Left hindlimb (tissue), 1 donor: Measurements from ENCODE around the gene TIMM50.
"Not testable (repeated sequence)": the region's sequence is repeated elsewhere in the genome, so short reads cannot be mapped to it uniquely, and the experiment has no call there.

ENCODE experiments used
- DNase-seq: peaks from one replicate; pipeline ENCODE4 v3.0.0-alpha.2; 2018

The TIMM50 gene

DNA sequence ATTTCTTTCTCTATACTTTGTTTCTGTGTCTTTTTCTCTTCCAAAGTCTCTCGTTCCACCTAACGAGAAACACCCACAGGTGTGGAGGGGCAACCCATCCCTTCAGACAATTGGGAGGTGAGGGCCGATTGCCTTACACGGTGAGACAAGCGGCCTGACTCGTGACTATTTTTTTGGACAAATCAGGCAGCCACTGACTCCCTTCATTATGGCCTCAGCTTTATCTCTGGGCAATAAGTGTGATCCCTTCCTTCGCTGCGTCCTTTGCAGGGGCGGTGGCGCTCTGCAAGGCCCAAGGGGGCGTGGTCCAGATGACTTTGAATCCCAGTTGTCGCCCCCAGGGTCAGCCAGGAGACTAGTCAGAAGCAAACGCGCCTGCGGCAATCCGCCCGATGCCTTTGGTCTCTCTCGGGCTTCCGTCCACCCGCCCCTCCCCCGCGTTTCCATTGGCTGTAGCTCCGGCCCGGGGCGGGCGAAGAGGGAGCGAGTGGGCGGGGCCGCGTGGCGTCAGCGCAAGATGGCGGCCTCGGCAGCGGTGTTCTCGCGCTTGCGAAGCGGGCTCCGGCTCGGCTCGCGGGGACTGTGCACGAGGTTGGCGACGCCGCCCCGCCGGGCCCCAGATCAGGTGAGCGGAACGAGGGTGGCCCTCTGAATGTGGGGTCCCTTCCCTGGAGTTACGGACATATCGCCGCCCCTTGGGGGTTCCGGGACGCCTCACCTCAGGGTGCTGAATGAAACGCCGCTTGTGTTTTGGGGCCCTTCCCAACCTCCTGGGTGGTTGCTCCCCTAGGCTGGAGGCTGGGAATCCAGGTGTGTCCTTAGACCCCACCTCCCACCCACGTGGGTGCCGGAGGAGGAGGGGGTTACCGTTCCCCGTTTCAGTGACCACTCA, at the start of gene TIMM50:
Gene TIMM50 (plus strand): TSS at position 502 of the 892 bp plus-strand sequence. CDS start 16 bp downstream, at position 518.
- DNase-seq: peak; percentile 97

DNA sequence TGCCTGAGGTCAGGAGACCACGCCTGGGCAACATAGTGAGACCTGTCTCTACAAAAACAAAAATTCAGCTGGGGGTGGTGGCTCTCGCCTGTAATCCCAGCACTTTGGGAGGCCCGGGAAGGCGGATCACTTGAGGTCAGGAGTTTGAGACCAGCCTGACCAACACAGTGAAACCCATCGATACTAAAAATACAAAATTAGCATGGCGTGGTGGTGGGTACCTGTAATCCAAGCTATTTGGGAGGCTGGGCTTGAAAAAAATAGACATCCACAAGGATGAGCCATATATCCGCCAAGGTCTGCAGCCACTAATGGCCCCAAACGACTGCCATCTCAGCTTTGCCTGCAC, 48.0 kb upstream of the TIMM50 start:
- DNase-seq: no peak

DNA sequence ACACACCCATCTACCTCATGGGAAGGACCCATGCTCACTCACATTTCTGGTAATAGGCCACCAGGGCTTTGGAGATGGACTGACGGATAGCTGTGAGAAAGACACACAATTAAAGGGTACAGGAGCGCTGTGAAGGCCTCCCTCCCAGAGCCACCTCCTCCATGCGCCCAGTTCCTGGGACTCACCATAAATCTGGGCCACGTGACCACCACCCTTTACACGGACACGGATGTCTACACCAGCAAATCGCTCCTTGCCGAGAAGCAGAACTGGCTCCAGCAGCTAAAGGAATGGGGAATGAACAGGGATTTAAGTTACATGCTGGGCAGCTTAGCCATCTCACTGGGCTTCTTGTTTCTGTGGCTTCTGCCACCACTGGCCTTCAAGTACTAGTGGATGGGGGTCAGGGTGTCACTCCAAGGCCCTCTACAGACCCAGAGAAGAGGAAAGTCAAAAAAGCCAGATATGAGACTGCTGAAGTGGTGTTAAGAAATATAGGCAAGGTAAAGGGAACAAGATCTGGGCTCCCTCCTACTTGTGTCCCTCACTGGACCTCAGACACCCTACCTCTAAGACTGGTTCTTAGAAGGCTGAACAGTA, 47.1 kb upstream of the TIMM50 start:
- no peak for DNase-seq

DNA sequence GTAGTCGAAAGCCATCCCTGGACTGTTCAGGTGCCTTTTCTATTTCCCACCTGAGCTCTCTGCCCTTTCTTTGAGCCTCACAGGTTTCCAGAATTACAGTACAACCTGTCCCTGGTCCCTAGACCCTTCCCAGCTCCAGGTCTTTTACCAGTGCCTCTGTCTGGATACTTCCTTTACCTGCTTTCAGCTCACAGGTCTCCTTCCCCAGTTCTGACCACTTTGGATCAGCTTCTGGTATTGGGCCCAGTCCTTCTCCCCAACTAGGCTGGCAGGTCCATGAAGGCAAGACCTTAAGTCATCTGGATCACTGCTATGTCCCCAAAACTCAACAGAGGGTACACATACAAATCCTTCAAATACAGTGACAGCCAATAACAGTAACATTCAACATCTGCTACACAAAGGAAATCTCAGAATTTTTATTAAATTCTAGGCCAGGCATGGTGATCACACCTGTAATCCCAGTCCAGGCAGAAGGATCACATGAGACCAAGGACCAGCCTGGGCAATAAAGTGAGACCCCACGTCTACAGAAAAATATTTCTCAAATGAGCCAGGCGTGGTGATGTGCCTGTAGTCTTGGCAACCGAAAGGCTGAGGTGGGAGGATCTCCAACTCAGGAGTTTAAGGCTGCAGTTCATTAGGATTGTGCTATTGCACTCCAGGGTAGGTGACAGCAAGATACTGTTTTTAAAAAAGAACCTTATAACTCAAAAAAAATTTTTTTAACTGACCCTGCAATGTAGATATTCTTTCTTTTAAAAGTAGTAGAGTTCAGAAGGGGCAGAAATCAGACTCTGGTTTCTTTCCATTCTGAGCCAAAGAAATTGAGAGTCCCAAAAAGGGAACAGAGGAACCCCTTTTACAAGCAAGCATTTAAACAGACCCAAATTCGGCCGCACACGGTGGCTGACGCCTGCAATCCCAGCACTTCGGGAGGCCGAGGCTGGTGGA, 46.2 kb upstream of the TIMM50 start:
- no peak for DNase-seq

DNA sequence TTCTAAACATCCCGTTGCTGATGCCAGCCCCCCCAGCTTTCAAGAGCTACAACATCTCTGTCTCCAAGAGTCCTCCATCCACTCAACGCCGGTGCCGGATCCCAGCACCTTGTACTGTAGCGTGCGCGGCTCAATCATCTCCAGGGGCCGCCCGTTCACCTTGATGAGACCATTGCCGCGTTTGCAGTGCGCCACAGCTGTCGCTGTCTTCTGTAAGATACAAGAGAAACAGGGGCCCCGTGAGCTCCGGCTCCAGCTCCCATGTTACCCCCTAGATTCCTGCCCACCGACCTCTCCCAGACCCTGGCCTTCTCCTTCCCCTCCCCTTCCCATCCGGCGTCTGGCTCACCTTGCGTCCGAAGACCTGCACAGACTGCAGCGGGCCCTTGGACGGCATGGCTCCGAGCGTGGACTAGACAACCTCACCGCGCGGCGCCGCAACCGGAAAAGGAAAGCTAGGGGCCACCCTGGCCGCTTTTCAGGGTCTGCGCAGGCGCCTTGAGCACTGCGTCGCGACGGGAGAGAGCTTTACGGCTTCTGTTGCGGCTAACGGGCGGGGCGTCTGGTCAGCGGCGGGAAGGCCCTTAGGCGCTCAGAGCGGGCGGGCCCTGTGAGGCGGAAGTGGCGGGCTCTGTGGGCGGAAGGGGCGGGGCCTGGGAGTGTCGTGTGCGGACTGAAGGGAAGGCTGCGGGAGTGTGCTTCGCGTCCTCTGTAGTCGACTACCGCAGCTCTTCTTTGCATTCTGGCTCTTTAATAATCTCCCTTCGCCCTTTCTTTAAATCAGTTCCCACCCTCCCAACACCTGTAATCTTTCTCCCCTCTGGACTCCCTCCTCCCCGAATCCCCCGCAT, 44.9 kb upstream of the TIMM50 start, which contains the start of gene RPS16:
Gene RPS16 (minus strand): TSS at position 451 of the 851 bp plus-strand sequence. CDS start 54 bp downstream, at position 397.
- peak; percentile 99 for DNase-seq

DNA sequence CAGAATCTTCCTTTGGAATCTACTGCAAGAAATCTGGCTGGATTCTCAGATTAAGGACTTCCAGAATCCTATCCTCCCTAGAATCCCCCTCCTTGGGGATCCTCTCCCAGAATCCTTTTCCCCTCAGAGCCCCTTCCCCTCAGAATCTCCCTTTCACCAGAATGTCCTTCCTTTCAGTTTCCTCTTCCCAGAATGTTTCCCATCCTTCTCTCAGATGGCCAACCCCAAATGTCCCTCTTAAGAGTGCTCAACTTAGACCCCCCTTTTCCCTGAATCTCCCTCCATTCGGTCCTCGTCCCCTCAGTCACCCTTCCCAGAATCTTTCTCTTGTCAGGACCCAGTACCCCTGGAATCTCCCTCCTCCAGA, 44.3 kb upstream of the TIMM50 start:
- no peak for DNase-seq

DNA sequence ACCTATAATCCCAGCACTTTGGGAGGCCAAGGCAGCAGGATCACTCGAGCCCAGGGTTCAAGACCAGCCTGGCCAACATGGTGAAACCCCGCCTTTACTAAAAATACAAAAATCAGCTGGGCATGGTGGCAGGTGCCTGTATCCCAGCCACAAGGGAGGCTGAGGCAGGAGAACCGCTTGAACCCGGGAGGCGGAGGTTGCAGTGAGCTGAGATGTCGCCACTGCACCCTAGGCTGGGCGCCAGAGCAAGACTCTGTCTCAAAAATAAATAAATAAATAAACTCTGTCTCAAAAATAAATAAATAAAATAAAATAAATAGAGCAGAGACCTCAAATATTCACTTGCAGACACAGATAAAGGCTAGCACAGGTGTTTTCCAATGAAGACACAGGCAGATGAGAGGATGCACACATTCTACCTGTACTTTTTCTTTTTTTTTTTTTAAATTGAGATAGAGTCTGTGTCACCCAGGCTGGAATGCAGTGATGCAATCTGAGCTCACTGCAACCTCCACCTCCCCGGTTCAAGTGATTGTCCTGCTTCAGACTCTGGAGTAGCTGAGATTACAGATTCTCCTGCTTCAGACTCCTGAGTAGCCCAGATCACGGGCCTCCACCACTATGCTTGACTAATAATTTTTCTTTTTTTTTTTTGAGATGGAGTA, 42.2 kb upstream of the TIMM50 start:
- DNase-seq: no peak

DNA sequence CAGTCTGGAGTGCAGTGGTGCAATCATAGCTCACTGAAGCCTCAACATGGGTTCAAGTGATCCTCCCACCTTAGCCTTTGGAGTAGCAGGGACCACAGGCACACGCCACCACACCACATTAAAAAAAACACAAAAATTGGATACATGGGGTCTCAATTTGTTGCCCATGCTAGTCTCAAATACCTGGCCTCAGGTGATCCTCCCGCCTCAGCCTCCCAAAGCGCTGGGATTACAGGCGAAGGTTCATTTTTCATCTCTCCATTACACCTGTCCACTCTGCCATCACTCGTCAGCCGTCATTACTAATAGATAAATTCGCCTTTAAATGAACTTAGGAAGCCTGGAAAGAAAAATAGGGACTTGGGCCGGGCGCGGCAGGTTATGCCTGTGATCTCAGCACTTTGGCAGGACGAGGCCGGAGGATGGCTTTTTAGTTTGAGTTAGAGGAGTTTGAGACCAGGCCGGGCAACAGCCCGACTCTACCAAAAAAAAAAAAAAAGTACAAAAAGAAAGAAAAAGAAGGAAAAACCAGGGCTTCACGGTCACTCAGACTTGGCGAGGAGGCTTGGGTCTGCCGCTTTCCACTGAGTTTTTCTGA, 35.9 kb upstream of the TIMM50 start:
- no peak for DNase-seq

DNA sequence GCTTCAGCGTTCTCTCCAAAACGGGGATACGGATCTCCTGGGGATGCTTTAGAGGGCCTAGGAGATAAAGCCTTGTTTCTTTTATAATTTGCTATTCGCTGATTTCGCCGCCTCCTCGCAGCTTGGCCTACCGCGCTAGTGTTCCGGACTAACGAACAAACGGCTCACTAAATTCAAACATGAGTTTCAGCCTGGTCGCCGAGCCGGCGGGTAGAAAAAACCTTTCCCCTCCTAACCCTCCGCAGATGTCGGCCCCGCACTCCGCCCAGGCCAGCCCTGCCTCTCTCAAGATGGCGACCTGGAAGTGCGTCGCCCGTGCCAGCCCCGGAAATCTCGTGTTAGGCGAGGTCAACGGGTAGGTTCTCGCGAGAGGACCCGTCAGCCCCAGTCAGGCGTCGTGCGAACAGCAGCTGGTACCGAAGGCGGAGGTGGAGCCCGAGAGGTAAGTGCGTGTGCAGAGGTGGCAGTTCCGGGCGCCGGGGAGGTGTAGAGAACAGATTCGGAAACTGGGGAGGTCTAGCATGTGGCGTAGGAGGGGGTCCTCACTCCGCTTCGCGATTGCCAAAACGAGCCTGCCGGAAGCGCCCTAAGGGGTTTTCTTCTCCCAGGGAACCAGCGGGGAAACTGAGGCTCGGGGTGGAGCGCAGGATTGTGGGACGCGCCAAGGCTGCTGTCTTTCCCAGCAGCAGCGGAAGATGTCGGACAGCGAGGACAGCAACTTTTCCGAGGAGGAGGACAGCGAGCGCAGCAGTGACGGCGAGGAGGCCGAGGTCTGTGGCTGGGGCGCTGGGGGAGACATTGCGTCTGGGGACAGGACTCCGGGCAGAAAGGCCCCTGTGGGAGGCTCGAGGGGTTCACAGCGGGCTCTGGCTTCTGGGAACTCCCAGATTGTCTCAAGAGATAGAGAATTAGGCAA, 35.2 kb upstream of the TIMM50 start, which contains the start of gene SUPT5H:
Gene SUPT5H (plus strand): TSS at position 387 of the 916 bp plus-strand sequence. CDS start 309 bp downstream, at position 696.
- DNase-seq: peak; percentile 97

DNA sequence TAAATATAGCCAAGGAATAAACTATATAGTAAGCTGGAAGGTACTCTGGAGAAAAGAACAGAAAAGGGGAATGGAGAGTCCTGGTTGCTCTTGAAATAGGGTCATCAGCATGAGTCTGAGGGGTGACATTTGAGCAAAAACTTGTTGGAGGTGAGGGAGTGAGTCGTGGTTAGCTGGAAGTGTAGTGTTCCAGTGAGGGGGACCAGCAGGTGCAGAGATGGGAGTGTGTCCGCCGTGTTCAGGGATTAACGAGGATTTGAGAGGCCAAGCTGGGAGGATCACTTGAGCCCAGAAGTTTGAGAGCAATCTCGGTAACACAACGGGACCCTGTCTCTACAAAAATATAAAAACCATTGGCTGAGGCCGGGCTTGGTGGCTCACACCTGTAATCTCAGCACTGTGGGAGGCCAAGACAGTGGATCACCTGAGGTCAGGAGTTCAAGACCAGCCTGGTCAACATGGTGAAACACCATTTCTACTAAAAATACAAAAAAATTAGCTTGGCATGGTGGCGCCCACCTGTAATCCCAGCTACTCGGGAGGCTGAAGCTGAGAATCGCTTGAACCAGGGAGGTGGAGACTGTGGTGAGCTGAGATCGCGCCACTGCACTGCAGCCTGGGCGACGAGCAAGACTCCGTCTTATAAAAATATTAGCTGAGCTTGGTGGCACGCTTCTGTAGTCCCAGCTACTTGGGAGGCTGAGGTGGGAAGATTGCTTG, 34.1 kb upstream of the TIMM50 start:
- no peak for DNase-seq

DNA sequence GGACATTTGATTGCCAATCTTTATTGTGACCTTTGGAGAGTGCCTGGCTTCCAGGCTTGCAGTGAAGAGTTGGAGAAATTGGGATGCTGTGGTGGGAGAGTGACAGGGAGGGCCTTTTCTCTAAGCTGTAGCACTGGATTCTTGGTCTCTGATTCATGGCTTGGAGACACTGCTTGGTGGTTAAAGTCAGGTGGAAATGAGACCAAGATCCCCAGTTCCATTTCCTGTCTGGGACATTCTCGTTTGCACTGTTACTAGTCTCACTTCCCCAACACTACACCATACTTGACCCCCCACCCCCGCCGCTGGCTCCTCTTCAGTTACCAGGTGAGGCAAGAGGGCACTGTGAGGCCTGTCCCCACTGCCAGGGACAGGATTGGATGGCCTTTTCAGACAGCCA, 32.4 kb upstream of the TIMM50 start:
- DNase-seq: no peak

DNA sequence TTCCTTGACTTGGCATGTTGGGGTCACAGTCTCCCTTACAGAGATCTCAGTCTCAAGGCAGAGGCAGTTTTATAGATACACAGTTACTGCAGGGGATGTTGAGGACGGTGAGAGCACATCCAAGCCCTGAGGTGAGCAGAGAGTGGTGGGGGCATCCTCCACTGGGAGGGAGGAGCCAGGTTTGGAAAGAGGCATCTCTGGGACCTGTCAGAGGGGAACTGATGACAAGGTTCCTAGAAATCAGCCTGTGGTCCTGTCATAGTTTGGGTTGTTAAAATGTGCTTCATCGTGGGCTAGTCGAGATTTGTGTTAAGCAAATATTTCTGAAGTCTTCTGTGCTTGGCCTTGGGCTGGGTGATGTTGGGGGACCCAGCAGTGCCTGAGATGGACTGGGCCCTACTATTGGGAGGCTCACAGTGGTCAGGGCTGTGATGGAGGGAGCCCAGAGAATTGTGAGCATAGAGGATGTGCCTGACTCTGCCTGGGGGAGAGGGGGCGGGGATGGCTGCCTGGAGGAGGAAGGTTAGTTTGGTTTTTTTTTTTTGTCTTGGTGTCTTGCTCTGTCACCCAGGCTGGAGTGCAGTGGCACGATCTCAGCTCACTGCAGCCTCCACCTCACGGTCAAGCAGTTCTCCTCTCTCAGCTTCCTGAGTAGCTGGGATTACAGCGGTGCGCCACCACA, 31.4 kb upstream of the TIMM50 start:
- DNase-seq: no peak

DNA sequence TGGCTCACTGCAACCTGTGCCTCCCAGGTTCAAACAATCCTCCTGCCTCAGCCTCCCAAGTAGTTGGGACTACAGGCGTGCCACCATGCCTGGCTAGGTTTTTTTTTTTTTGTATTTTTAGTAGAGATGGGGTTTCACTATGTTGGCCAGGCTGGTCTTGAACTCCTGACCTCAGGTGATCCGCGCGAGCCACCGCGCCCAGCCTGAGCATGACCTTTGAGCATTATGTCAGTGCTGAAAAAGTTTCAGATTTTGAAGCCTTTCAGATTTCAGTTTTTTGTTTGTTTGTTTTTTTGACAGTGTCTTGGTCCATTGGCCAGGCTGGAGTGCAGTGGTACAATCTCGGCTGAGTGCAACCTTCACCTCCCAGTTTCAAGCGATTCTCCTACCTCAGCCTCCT, 29.4 kb upstream of the TIMM50 start:
- DNase-seq: not testable (repeated sequence)

DNA sequence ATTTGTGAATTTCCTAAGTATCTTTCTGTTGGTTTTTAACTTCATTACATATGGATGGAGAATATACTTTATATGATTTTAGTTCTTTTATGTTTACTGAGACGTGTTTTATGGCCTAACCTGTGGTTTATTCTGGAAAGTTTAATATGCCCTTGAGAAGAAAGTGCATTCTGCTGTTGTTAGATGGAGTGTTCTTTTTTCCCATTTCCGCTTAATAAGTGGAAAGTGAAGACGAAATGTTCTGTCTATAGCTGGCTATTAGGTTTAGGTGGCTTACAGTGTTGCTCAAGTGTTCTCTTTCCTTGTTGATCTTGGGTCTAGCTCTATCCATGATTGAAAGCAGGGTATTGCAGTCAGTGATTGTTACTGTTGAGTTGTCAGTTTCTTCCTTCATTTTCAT, 17.2 kb upstream of the TIMM50 start:
- no peak for DNase-seq

DNA sequence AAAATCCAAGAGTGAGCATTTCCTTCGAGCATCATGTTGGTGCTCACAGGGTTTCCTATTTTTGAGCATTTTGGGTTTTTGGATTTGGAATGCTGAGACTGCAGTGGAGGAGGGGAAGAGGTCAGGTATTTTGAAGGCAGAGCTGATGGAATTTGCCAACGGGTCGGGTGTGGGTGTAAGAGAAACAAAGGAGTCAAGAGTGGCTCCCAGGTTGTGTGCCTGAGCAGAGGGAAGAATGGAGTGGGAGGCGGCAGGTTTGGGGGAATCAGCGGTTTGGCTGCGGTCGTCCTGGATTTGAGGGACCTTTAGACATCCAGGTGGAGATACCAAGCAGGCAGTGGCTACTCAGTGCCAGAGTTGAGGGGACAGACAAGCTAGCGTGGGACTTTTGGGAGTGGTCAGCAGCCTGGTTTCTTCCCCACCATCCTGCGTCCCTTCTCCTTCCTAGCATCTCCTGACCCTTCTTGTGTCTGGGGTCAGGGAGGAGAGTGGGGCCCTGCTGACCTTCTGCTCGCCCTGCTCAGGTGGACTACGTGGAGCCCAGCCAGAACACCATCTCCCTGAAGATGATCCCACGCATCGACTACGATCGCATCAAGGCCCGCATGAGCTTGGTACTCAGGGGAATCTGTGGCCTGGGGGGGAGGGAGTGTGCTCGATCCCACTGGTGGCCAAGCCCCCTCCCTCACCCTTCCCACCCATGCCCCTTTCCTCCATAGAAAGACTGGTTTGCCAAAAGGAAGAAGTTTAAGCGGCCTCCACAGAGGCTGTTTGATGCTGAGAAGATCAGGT, 14.5 kb upstream of the TIMM50 start:
- no peak for DNase-seq

DNA sequence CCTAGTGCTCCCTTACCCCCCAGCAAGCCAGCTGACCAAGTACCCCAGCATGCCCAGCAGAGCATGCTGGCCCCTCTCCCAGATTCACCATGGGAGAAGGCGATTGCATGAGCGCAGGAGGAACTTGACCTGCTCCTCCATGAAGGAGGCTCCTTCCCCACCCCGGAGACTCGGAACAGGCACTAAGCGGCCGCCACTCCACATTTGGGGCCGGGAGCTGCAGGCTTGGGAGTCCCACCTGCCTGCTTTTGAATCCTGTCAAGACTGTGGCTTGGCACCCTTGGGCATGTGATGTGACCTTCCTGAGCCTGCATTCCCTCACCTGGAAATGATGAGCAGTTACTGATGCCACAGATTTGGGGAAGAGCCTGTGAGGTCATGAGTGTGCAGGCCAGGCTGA, 12.7 kb upstream of the TIMM50 start:
- no peak for DNase-seq

DNA sequence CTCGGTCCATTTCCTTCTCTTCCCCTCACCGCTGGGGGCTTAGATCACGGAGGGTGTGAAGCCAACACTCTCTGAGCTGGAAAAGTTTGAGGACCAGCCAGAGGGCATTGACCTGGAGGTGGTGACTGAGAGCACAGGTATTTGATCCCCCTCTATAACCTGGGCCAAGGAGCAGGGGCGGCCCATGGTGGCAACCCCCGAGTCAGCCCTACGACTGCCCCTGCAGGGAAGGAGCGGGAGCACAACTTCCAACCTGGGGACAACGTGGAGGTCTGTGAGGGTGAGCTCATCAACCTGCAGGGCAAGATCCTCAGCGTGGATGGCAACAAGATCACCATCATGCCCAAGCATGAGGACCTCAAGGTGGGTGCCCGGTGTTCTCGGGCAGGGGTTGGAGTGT, 11.6 kb upstream of the TIMM50 start:
- DNase-seq: no peak

DNA sequence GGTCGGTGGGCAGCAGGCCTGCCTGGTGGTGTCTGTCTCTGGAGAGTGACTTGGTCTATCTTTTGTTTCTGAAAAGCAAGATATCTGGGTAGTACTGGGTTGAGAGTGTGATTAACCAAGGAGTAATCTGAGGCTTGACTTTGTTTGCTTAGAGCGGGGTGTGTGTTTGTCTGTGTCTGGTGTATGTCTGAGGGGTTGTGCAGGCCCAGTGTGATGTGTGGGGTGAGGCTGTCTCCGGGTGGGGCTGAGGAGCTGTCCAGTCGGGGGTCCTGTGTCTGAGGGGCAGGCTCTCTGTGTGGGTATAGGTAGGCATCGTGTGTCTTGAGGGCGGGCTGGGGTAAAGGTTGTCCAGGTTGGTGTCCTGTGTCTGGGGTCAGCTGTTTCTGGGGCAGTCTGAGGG, 11.1 kb upstream of the TIMM50 start:
- DNase-seq: no peak
